HepG2 (cell line): ENCODE data around the gene BBS12. TPM values are rescaled to one million over a fixed set of nuclear protein-coding genes. Genes with fewer than 3 reads are reported as not detected.

Experiments used
- ARHGAP35 ChIP-seq: sonication (generic); formaldehyde crosslinking; IDR thresholded peaks from 2 replicates; pipeline ENCODE4 v1.9.0; 2022; ENCODE audit warnings: mild to moderate bottlenecking, inconsistent platforms, moderate library complexity, missing genetic modification reagents, borderline replicate concordance
- ATF6 ChIP-seq: sonication (generic); formaldehyde crosslinking; conservative IDR thresholded peaks from 2 replicates; pipeline ENCODE4 v1.4.0; 2020; ENCODE audit warnings: missing genetic modification reagents
- DZIP1 ChIP-seq: sonication (generic); formaldehyde crosslinking; IDR thresholded peaks from 2 replicates; pipeline ENCODE4 v1.5.0; 2020; ENCODE audit warnings: mild to moderate bottlenecking, missing genetic modification reagents
- HDAC6 ChIP-seq: fragments of 200-600 bp; sonication (generic); IDR thresholded peaks from 2 replicates; pipeline ENCODE4 v1.7.0; 2017; ENCODE audit warnings: mild to moderate bottlenecking, antibody characterized with exemption, low read length, low read depth
- HNRNPL ChIP-seq: fragments of 200-400 bp; formaldehyde crosslinking; IDR thresholded peaks from 2 replicates; pipeline ENCODE4 v1.6.1; 2017; ENCODE audit warnings: mild to moderate bottlenecking, low read depth, low read length
- HNRNPLL ChIP-seq: fragments of 200-400 bp; formaldehyde crosslinking; IDR thresholded peaks from 2 replicates; pipeline ENCODE4 v1.6.1; 2017; ENCODE audit warnings: mild to moderate bottlenecking, low read depth, low read length; ENCODE audit not compliant: poor library complexity, severe bottlenecking
- MIXL1 ChIP-seq: IDR thresholded peaks from 2 replicates; pipeline ENCODE4 v1.6.1; 2016
- SMAD1 ChIP-seq: sonication (generic); formaldehyde crosslinking; IDR thresholded peaks from 2 replicates; pipeline ENCODE4 v1.4.0; 2020; ENCODE audit warnings: missing genetic modification reagents, low read depth, mild to moderate bottlenecking, borderline replicate concordance
- ZNF253 ChIP-seq: sonication (generic); formaldehyde crosslinking; IDR thresholded peaks from 2 replicates; pipeline ENCODE4 v1.8.0; 2022; ENCODE audit warnings: mild to moderate bottlenecking, missing genetic modification reagents, borderline replicate concordance
- ZNF280D ChIP-seq: sonication (generic); formaldehyde crosslinking; IDR thresholded peaks from 2 replicates; pipeline ENCODE4 v1.5.1; 2020; ENCODE audit warnings: mild to moderate bottlenecking, missing genetic modification reagents
- ZNF3 ChIP-seq: IDR thresholded peaks from 2 replicates; pipeline ENCODE4 v1.7.0; 2017; ENCODE audit warnings: inconsistent platforms
- ZNF513 ChIP-seq: sonication (generic); formaldehyde crosslinking; conservative IDR thresholded peaks from 2 replicates; pipeline ENCODE4 v1.5.0; 2020; ENCODE audit warnings: missing genetic modification reagents
- ZNF556 ChIP-seq: sonication (generic); formaldehyde crosslinking; IDR thresholded peaks from 2 replicates; pipeline ENCODE4 v1.4.0; 2020; ENCODE audit warnings: mild to moderate bottlenecking, missing genetic modification reagents, borderline replicate concordance
- ZNF577 ChIP-seq: sonication (generic); formaldehyde crosslinking; IDR thresholded peaks from 2 replicates; pipeline ENCODE4 v1.4.0; 2020; ENCODE audit warnings: mild to moderate bottlenecking, low read depth, missing genetic modification reagents, borderline replicate concordance
- ZNF660 ChIP-seq: sonication (generic); formaldehyde crosslinking; IDR thresholded peaks from 2 replicates; pipeline ENCODE4 v1.5.1; 2020; ENCODE audit warnings: mild to moderate bottlenecking, low read depth, missing genetic modification reagents, borderline replicate concordance
- ZNF670 ChIP-seq: sonication (generic); formaldehyde crosslinking; IDR thresholded peaks from 2 replicates; pipeline ENCODE4 v1.8.0; 2022; ENCODE audit warnings: mild to moderate bottlenecking, missing genetic modification reagents, borderline replicate concordance
- ZNF761 ChIP-seq: sonication (generic); formaldehyde crosslinking; conservative IDR thresholded peaks from 2 replicates; pipeline ENCODE4 v1.4.0; 2020; ENCODE audit warnings: mild to moderate bottlenecking, missing genetic modification reagents
- ZSCAN5A ChIP-seq: sonication (generic); formaldehyde crosslinking; IDR thresholded peaks from 2 replicates; pipeline ENCODE4 v1.8.0; 2022; ENCODE audit warnings: mild to moderate bottlenecking, missing genetic modification reagents, borderline replicate concordance
- polyA plus RNA-seq, 8 experiments: library from polyadenylated mRNA; depleted of rRNA in 3 of 8; stranded (reverse) in 7 of 8; unstranded in 1 of 8; fragments of >200 nt; fragmentation: Illumina TruSeq in 4 of 8; extraction: Trizol in 4 of 8; gene quantifications; 2 replicates each; pipeline versions ENCODE4 v1.2.1 to v1.2.3, GENCODE V29; 2011 to 2016; ENCODE audit warnings: low read depth in 4 of 8, missing spikeins in 1 of 8, mixed read lengths in 1 of 8; ENCODE audit not compliant: insufficient read depth in 1 of 8
- total RNA-seq, 5 experiments: library from RNA; depleted of rRNA; stranded (reverse); fragments of >200 nt; fragmentation: Illumina TruSeq; extraction: Trizol; gene quantifications; 2 replicates each; pipeline ENCODE4 v1.2.3, GENCODE V29; 2016; ENCODE audit warnings: low read depth in 1 of 5

Gene BBS12
- total and polyA plus RNA-seq, 2 of the 13 experiments (the other 11 are each of a cell fraction or from before 2014, with no cell fraction given): 0.32 to 1.7 TPM

- TF ChIP-seq ZNF660 (CRISPR knock-in tag) (no peak), ZNF280D (CRISPR knock-in tag) (no peak), ZNF577 (no peak), ZSCAN5A (CRISPR knock-in tag) (no peak), HDAC6 (no peak), ZNF761 (CRISPR knock-in tag) (0 out of 2 replicates have a peak, but pooled peaks have one; percentile 52), ZNF3 (no peak), SMAD1 (no peak), ZNF556 (no peak), HNRNPLL (peak; percentile 99), ATF6 (CRISPR knock-in tag) (no peak), MIXL1 (CRISPR knock-in tag) (no peak), ZNF253 (CRISPR knock-in tag) (no peak), ZNF513 (CRISPR knock-in tag) (no peak), DZIP1 (CRISPR knock-in tag) (no peak), HNRNPL (no peak), ARHGAP35 (CRISPR knock-in tag) (no peak), ZNF670 (CRISPR knock-in tag) (no peak)
Observed at GRCh38 chr4:122732329-122733026, at the start of gene BBS12 (continued).
